Stimulated activated CD8-positive, alpha-beta memory T cell treated with anti-CD3 and anti-CD28 coated beads, Interleukin-7, amount 100 ng/mL, for 24 hours (primary cell): Measurements from ENCODE around the gene SOX1.

ENCODE experiments used
- DNase-seq: peaks from one replicate; pipeline ENCODE4 v3.0.0-alpha.2; 2020; ENCODE audit warnings: low read depth

Gene SOX1

GRCh38 chr13:112067116-112067741 lies at the start of gene SOX1:
SOX1 (plus strand) TSS chr13:112067149; CDS start chr13:112067659, 510 bp downstream.
- no peak for DNase-seq

GRCh38 chr13:112024577-112024976 lies 42.4 kb upstream of the SOX1 start:
- no peak for DNase-seq

- no peak for DNase-seq
Measured at GRCh38 chr13:112027250-112027649, 39.7 kb upstream of the SOX1 start.

- DNase-seq: no peak
Measured at GRCh38 chr13:112028481-112028880, 38.5 kb upstream of the SOX1 start.

- no peak for DNase-seq
Measured at GRCh38 chr13:112029143-112029542, 37.8 kb upstream of the SOX1 start.

GRCh38 chr13:112032186-112032993 lies 34.6 kb upstream of the SOX1 start:
- DNase-seq: no peak

- DNase-seq: no peak
Measured at GRCh38 chr13:112034231-112034630, 32.7 kb upstream of the SOX1 start.

GRCh38 chr13:112034846-112035245 lies 32.1 kb upstream of the SOX1 start:
- no peak for DNase-seq

- DNase-seq: no peak
Measured at GRCh38 chr13:112042496-112042895, 24.5 kb upstream of the SOX1 start.

GRCh38 chr13:112052213-112052612 lies 14.7 kb upstream of the SOX1 start:
- DNase-seq: no peak

GRCh38 chr13:112053167-112053743 lies 13.7 kb upstream of the SOX1 start:
- no peak for DNase-seq

- DNase-seq: no peak
Measured at GRCh38 chr13:112053744-112054615, 13.0 kb upstream of the SOX1 start.

- no peak for DNase-seq
Measured at GRCh38 chr13:112054616-112055015, 12.3 kb upstream of the SOX1 start.

GRCh38 chr13:112055036-112055914 lies 11.7 kb upstream of the SOX1 start:
- DNase-seq: no peak

GRCh38 chr13:112055915-112056269 lies 11.1 kb upstream of the SOX1 start:
- DNase-seq: no peak

- no peak for DNase-seq
Measured at GRCh38 chr13:112056284-112056727, 10.6 kb upstream of the SOX1 start.

GRCh38 chr13:112056739-112057438 lies 10.1 kb upstream of the SOX1 start:
- no peak for DNase-seq

- no peak for DNase-seq
Measured at GRCh38 chr13:112057439-112057735, 9.6 kb upstream of the SOX1 start.

GRCh38 chr13:112057736-112058518 lies 9.0 kb upstream of the SOX1 start:
- DNase-seq: no peak

GRCh38 chr13:112058519-112058873 lies 8.5 kb upstream of the SOX1 start:
- DNase-seq: no peak
